BE2C (cell line): ENCODE measurements around the gene YPEL1.

Source experiments
- DNase-seq: peaks from one replicate; pipeline ENCODE4 v3.0.0-alpha.2; 2020
- H3K27me3 ChIP-seq: fragments of 250-450 bp; sonication (Bioruptor Pico); 2 replicates; pipeline ENCODE4 v1.5.1; 2020; ENCODE audit warnings: mild to moderate bottlenecking
- H3K36me3 ChIP-seq: fragments of 250-450 bp; sonication (Bioruptor Pico); 2 replicates; pipeline ENCODE4 v1.5.1; 2020; ENCODE audit warnings: mild to moderate bottlenecking
- H3K4me1 ChIP-seq: fragments of 250-450 bp; sonication (Bioruptor Pico); 2 replicates; pipeline ENCODE4 v1.5.1; 2020
- H3K4me3 ChIP-seq: 2 replicates; pipeline ENCODE4 v1.5.1; 2011; ENCODE audit warnings: low read depth, low read length
- H3K9me3 ChIP-seq: fragments of 250-450 bp; sonication (Bioruptor Pico); 2 replicates; pipeline ENCODE4 v1.5.1; 2020
- TF ChIP-seq, protein P1 (sequence below): IDR thresholded peaks from 2 replicates; pipeline ENCODE4 v1.5.1; 2012; ENCODE audit warnings: mild to moderate bottlenecking, low read depth, low read length

Gene YPEL1

DNA sequence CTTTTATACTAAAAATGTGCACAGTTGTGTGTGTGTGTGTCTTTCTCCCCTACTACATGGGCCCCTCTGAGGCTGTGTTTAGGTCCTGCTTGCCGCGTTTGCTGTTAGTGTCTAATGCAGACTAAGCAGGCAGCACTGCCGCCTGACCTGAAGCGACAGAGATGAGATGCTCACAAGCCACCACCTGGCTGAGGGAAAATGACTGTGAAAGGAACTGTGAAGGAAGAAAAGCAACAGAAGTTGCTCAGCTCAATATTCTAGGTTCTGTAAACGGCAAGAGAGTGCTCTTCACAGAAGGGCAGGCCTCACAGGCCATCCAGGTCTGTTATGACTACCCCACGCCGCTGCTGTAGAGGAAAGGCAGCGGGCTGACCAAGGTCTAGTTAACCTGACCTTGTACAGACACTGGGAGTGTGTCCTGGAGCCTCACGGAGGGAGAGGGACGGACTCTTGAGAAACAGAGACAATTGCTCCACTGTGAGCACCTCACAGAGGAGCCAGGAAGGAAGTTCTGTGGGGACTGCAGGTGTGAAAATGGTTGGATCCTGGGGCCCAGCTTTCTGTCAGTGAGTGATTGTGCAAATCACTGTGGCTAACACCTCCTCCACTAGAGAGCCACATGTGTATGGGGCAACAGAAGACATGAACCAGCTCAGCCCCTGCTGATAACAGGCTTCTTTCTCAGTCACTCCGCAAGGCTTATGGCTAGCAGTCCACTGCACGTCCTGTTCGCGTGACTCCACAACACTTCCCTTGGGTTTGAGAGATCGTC, 31.3 kb upstream of the YPEL1 start:
- H3K36me3 ChIP-seq = peaks cover 81% of the 10 kb centered on the region
- H3K4me3 ChIP-seq = no peak overlapping the region
- no peaks in the 10 kb centered on the region for H3K4me1 ChIP-seq
- no peaks in the 10 kb centered on the region for H3K27me3 ChIP-seq
- no peak for DNase-seq
- TF ChIP-seq, protein P1, sequence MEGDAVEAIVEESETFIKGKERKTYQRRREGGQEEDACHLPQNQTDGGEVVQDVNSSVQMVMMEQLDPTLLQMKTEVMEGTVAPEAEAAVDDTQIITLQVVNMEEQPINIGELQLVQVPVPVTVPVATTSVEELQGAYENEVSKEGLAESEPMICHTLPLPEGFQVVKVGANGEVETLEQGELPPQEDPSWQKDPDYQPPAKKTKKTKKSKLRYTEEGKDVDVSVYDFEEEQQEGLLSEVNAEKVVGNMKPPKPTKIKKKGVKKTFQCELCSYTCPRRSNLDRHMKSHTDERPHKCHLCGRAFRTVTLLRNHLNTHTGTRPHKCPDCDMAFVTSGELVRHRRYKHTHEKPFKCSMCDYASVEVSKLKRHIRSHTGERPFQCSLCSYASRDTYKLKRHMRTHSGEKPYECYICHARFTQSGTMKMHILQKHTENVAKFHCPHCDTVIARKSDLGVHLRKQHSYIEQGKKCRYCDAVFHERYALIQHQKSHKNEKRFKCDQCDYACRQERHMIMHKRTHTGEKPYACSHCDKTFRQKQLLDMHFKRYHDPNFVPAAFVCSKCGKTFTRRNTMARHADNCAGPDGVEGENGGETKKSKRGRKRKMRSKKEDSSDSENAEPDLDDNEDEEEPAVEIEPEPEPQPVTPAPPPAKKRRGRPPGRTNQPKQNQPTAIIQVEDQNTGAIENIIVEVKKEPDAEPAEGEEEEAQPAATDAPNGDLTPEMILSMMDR = no peak
- H3K9me3 ChIP-seq = no peaks in the 10 kb centered on the region

DNA sequence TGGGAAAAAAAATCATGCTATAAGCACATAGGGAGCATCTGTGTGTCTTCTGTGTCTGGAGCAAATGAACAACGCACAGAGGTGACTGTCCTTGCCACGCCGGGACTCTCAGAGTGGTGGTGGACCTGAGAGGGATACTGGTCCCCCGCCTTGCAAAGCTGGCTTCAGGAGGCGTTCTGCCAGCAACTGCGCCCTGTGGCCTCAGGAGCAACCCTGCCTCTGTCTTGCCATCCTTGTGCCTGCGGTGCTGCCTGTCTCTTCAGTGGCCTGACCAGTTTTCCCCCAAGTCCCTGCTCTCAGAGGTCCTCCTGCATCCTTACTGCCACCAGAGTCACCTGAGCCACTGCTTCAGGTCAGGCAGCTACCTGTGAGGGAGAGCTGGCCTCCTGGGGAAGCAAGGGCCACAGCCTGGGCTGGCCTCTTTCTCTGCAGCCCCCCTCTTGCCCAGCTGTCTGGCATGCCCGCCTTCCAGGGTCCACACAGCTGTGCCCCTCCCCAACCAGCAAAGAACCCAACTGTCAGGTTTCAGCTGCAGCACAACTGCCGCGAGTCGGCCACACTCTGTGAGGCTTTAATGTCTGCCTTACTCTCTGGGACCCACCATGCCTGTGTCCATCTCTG, 30.4 kb upstream of the YPEL1 start:
- Histone ChIP-seq H3K9me3 (no peaks in the 10 kb centered on the region), H3K36me3 (peaks cover 73% of the 10 kb centered on the region), H3K4me3 (no peak overlapping the region), H3K4me1 (no peaks in the 10 kb centered on the region), H3K27me3 (no peaks in the 10 kb centered on the region)
- DNase-seq = no peak
- TF ChIP-seq, protein P1 = no peak

DNA sequence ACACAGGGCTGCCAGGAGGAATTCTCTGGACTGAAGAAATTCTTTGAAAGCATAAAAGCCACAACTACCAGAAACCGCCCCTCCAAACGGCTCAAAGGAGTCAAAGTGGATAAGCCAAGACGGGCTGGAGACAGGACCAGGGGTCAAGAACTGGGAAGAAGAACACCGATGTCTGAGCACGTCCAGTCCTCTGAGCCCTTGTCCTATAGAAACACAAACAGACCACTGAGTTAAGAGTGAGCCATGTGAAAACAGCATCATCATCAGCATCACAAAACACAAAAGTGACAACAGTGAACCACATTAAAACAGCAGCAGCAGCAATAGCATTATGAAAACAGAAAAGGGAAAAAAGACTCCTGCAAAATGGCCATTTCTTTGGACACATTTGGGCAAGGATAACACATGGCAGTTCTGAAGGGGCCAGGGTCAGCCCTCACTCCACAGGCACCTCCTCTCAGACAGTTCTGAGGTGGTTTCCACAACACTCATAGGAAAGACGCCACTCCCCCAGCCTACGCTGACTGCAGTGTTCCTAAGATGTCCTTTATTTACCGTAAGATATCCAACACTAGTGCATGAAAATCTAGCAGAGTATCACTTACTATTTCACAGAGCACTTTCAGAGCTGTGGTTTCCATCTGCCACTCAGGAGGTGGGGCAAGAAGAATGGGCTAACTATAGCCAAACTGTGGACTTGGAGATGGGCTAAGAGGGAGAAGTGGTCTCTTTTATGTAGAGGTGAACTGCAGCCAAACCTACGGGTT, 28.6 kb upstream of the YPEL1 start:
- DNase-seq = no peak
- Histone ChIP-seq H3K4me3 (no peak overlapping the region), H3K4me1 (no peaks in the 10 kb centered on the region), H3K9me3 (no peaks in the 10 kb centered on the region), H3K36me3 (peaks cover 60% of the 10 kb centered on the region), H3K27me3 (no peaks in the 10 kb centered on the region)
- TF ChIP-seq, protein P1 = no peak

DNA sequence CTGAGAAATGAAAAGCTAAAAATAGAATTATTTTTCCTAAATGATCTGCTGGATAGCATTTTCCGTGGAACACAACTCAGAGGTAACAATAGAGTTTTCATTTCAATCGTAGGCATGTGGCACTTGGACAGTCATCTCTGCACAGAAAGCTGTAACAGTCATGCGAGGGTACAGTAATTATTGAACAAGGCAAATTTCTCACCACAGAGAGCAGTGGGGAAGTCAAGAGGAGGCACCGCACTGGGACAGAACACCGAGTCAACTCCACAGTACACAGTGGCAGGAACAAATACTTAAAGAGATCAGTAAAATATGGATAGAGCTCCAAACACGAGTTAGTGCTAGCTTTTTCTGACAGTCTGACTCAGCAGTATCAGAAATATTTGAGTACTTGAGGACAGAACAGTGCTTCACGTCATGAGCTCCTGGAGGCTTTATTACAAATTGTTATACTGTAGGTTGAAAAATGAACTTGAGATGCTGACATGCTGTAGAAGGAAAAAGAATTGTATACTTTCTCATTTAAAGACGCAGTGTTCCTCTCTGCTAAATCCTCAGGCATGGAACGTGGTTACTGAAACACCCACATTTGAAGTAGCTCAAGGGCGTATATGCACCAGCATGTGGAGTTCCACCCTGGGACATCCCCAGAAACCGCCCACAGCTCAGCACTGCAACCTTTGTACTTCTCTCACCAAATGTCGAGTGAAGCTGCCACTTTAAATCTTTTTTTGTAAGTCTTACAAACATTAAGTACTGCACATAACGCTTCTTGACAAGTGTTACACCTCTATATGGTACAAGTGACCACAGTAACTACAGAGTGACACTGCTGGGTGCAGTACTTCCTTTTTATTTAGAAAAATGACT, 27.4 kb upstream of the YPEL1 start:
- DNase-seq = no peak
- peaks cover 49% of the 10 kb centered on the region for H3K36me3 ChIP-seq
- TF ChIP-seq, protein P1 = no peak
- no peaks in the 10 kb centered on the region for H3K27me3 ChIP-seq
- no peaks in the 10 kb centered on the region for H3K4me1 ChIP-seq
- no peaks in the 10 kb centered on the region for H3K9me3 ChIP-seq
- no peak overlapping the region for H3K4me3 ChIP-seq

DNA sequence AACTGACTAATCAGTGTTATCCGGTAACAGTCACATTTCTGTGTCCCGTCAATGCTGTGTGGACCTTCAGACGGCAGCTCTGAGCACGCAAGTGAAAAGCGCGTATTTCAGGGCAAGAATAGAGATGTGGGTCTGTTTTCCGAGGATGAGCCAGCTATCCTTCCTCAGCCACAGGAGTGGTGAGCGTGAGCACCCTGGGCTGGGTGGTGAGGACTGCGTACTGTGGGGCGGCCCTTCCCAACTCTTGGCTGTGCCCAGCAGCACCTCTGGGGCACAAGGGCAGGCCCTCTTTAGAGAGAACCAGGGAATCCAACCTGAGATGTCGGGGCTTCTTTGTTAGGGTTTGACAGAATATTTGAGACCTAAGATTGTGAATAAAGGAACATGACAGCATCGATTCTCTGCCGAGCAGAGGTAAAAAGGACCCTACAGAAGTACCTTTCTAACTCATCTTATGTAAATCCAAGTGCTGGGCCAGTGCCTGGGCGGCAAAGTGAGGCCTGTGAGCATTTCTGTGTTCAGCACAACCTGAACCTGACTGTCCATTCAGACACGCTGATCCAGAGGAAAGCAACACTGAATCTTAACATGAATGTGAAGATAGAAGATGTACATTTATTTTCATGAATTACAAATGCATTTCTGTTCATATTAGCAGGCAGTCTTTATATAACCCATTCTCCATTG, 26.5 kb upstream of the YPEL1 start:
- Histone ChIP-seq H3K4me3 (no peak overlapping the region), H3K36me3 (peaks cover 43% of the 10 kb centered on the region), H3K9me3 (no peaks in the 10 kb centered on the region), H3K27me3 (no peaks in the 10 kb centered on the region), H3K4me1 (no peaks in the 10 kb centered on the region)
- TF ChIP-seq, protein P1 = no peak
- DNase-seq = no peak
